ENCODE measurements around the gene OR1J1. TPM values are rescaled to one million over a fixed set of nuclear protein-coding genes. Genes with fewer than 3 reads are reported as not detected.

Gene OR1J1
- total RNA-seq, 2 donors from 2014 or later, result not detected

DNA sequence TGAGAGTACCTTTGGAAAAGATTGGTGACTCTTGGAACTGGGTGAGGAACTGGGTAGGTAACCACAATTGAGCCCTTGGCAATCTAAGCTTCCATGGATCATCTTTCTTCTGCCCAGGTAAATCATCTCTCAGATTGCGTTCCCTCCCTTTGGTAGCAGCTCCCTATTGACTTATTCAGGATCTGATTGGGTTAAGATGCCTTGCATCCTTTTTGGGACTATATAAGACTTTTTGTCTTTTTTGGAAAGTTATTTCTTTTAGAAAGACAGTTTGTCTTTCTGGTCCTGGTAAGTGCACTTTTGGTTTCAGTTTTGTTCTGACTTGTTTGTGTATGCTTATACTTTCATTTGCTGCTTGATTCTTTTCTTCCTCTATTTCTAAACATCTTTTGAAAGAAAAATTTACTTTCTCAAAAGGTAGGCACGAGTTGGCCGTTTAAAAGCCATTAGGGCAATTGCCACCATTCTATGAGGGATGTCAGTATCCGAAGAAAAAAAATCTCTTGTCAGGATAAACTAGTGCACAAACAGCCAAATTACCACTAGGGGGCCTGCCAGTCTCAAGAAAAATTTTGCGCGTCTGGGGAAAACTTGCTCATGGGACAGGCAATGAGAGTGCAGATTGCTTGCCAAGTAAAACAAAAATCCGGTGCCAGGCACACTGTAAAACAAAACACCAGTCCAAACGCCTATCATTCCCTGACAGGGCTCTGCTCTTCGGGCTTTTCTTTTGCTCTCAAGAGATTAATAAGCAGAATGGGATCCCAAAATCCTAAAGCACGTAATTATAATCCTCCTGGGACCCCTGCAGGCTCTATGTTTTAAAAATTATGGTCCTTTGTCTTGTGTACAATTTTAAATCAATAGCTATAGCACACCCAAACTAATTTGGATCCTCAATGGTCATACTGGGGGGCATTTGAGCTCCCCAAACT, 12.8 kb downstream of the OR1J1 start:
- 10% methylated on average over 10 of the region's 10 CpGs for WGBS, 2 donors
- H3K27me3 ChIP-seq, result no peaks in the 10 kb centered on the region
- H3K27ac ChIP-seq, result peak overlapping the region in 1 of 4 donors; percentile 14
- peak overlapping the region in 1 of 2 donors; percentile 10 for H3K4me3 ChIP-seq
- intact Hi-C loops (cut with DNase I), result loop anchor here (5.0 kb wide), 1 partner anchor 342 kb away; no protein-coding TSS in a partner anchor
- TF ChIP-seq, protein P1, sequence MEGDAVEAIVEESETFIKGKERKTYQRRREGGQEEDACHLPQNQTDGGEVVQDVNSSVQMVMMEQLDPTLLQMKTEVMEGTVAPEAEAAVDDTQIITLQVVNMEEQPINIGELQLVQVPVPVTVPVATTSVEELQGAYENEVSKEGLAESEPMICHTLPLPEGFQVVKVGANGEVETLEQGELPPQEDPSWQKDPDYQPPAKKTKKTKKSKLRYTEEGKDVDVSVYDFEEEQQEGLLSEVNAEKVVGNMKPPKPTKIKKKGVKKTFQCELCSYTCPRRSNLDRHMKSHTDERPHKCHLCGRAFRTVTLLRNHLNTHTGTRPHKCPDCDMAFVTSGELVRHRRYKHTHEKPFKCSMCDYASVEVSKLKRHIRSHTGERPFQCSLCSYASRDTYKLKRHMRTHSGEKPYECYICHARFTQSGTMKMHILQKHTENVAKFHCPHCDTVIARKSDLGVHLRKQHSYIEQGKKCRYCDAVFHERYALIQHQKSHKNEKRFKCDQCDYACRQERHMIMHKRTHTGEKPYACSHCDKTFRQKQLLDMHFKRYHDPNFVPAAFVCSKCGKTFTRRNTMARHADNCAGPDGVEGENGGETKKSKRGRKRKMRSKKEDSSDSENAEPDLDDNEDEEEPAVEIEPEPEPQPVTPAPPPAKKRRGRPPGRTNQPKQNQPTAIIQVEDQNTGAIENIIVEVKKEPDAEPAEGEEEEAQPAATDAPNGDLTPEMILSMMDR (IDR thresholded peaks at IDR 0.05), result peak; percentile 60 to 94 (median 87)
- no peak for TF ChIP-seq POLR2A (IDR thresholded peaks at IDR 0.05)
- ATAC-seq (peak; percentile 93), DNase-seq (peak; percentile 84 to 91 (median 88))
- H3K36me3 ChIP-seq (replicated peaks in 1 of 2; ENCODE audit: insufficient read depth in 1 of 2, low read depth in 2 of 2), result no peaks in the 10 kb centered on the region
- H3K9me3 ChIP-seq, result no peaks in the 10 kb centered on the region
- H3K4me1 ChIP-seq, result peaks cover 5% of the 10 kb centered on the region

DNA sequence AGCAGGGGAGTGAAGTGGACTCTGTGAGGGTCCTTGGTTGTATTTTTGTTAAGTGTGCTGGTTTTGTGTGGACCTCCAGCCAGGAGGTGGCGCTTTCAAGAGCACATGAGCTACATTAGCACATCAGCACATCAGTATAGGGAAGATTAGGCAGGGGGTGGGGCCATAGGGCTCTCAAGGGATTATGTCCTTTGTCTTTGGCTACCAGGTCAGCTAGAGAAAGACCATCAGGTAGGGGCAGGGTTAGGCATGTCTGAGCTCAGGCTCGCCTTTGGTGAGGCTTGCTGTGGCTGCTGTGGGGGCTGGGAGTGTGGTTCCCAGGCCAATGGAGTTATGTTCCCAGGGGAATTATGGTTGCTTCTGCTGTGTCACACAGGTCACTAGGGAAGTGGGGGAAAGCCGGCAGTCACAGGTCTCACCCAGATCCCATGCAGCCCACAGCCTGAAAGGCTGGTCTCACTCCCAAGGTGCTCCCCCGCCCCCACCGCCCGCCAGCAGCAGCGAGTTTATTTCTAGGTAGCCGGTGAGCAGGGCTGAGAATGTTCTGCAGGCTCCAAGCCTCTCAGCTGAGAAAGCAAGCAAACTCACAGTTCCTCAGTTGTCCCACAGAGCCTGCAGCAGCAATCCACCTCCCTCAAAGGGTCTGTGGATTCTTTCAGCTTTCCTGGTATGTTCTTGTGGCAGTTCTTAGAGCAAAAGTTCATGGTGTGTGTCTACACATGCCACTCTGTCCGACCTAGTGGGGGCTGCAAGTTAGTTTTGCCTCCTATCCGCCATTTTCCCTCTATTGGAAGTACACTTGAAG, 13.7 kb downstream of the OR1J1 start:
- WGBS, 2 donors, result 68 to 73% methylated on average over 4 to 9 of the region's 10 CpGs
- TF ChIP-seq, protein P1 (IDR thresholded peaks at IDR 0.05), result no peak
- no peak for TF ChIP-seq POLR2A (IDR thresholded peaks at IDR 0.05)
- intact Hi-C loops (cut with DNase I), result no loop called here
- Histone ChIP-seq H3K27me3 (no peaks in the 10 kb centered on the region), H3K4me3 (no peak overlapping the region), H3K4me1 (peaks cover 5% of the 10 kb centered on the region), H3K9me3 (no peaks in the 10 kb centered on the region), H3K27ac (no peak overlapping the region), H3K36me3 (replicated peaks in 1 of 2; ENCODE audit: insufficient read depth in 1 of 2, low read depth in 2 of 2) (no peaks in the 10 kb centered on the region)
- ATAC-seq, result no peak
- peak in 1 of 4 donors; percentile 22 for DNase-seq

- no peaks in the 10 kb centered on the region for H3K9me3 ChIP-seq
- no peak overlapping the region for H3K4me3 ChIP-seq
- no peak for TF ChIP-seq POLR2A (IDR thresholded peaks at IDR 0.05)
- TF ChIP-seq, protein P1 (IDR thresholded peaks at IDR 0.05), result no peak
- no peaks in the 10 kb centered on the region for H3K27me3 ChIP-seq
- intact Hi-C loops (cut with DNase I), result no loop called here
- ATAC-seq (no peak), DNase-seq (no peak)
- no peaks in the 10 kb centered on the region for H3K36me3 ChIP-seq (replicated peaks in 1 of 2; ENCODE audit: insufficient read depth in 1 of 2, low read depth in 2 of 2)
- no peak overlapping the region for H3K27ac ChIP-seq
- H3K4me1 ChIP-seq, result no peaks in the 10 kb centered on the region
- WGBS, 2 donors, result 94 to 100% methylated on average over 1 of the region's 1 CpG
These were observed 19.9 kb downstream of the OR1J1 start for GRCh38 chr9:122457787-122458186.

DNA sequence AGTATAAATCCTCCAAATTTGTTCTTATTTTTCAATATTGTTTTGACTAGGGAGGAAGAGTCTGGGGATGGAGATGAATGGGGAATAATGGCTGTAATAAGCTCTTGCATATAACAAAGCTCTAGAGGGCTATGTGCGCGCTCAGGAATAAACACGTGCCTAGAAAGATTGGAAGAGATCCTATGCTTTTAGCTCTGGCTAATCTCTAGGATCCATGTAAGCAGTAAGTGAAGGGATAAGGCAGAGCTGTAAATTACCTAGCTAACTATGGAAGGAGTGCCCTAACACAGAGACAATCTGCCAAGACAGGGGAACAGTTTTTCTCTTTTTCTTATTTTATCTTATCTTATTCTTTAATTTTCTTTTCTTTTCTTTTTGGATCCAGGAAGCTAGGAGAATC, 21.6 kb downstream of the OR1J1 start:
- no peak overlapping the region for H3K27ac ChIP-seq
- intact Hi-C loops (cut with DNase I), result no loop called here
- H3K36me3 ChIP-seq (replicated peaks in 1 of 2; ENCODE audit: insufficient read depth in 1 of 2, low read depth in 2 of 2), result no peaks in the 10 kb centered on the region

More for the DNA sequence above, 21.6 kb downstream of the OR1J1 start:
- Histone ChIP-seq H3K27me3 (no peaks in the 10 kb centered on the region), H3K4me3 (no peak overlapping the region), H3K9me3 (no peaks in the 10 kb centered on the region), H3K4me1 (no peaks in the 10 kb centered on the region)
- DNase-seq, result no peak
- TF ChIP-seq, protein P1 (IDR thresholded peaks at IDR 0.05), result no peak
- TF ChIP-seq POLR2A (IDR thresholded peaks at IDR 0.05), result no peak
- WGBS, 2 donors, result 76 to 84% methylated on average over 3 of the region's 3 CpGs
- ATAC-seq, result no peak
